Adrenal gland (tissue), 12 donors: ENCODE results near the gene TBL1XR1. TPM values are rescaled to one million over a fixed set of nuclear protein-coding genes. Genes with fewer than 3 reads are reported as not detected.
A peak's percentile ranks its signal among the peaks of the same experiment; 100 is the strongest.

ENCODE experiments used
- DNase-seq, 7 donors: peaks; one replicate each; pipeline ENCODE4 v3.0.0-alpha.2; 2019 to 2020
- H3K27ac ChIP-seq, 5 donors: fragments of 200-600 bp; sonication (generic) in 4 of 5; 1 replicate in 3 of 5; 2 replicates in 2 of 5; pipeline versions ENCODE4 v1.5.1 to v1.8.0; 2016 to 2020; ENCODE audit warnings: mild to moderate bottlenecking in 1 of 5
- H3K27me3 ChIP-seq: fragments of 200-600 bp; 2 replicates; pipeline ENCODE4 v1.8.0; 2021
- H3K36me3 ChIP-seq, 2 donors: fragments of 200-600 bp; replicated peaks in 1 of 2; 1 replicate in 1 of 2; 2 replicates in 1 of 2; pipeline versions ENCODE4 v1.5.1 to v1.8.0; 2018 to 2022
- H3K4me1 ChIP-seq, 2 donors: fragments of 200-600 bp; replicated peaks in 1 of 2; 1 replicate in 1 of 2; 2 replicates in 1 of 2; pipeline versions ENCODE4 v1.5.1 to v1.8.0; 2018 to 2021
- H3K4me3 ChIP-seq, 4 donors: fragments of 200-600 bp; sonication (generic) in 3 of 4; one replicate each; pipeline ENCODE4 v1.5.1; 2016 to 2018
- H3K9me3 ChIP-seq, 3 donors: fragments of 200-600 bp; sonication (generic) in 1 of 3; replicated peaks in 1 of 3; 1 replicate in 2 of 3; 2 replicates in 1 of 3; pipeline versions ENCODE4 v1.5.1 to v1.8.0; 2016 to 2021
- CTCF ChIP-seq, 6 experiments: fragments of 450-650 bp in 4 of 6; fragments of 200-600 bp in 2 of 6; sonication (generic) in 1 of 6; IDR thresholded peaks; 1 replicate in 5 of 6; 2 replicates in 1 of 6; pipeline versions ENCODE4 v1.5.1 to v1.8.0; 2016 to 2021; ENCODE audit warnings: antibody characterized with exemption in 6 of 6, mild to moderate bottlenecking in 2 of 6, moderate library complexity in 1 of 6
- POLR2A ChIP-seq, 2 donors: fragments of 450-650 bp; IDR thresholded peaks; one replicate each; pipeline ENCODE4 v1.6.1; 2017; ENCODE audit warnings: antibody characterized with exemption in 2 of 2, mild to moderate bottlenecking in 2 of 2, moderate library complexity in 1 of 2
- WGBS, 4 donors: extraction: QIAGEN DNeasy Blood & Tissue Kit in 2 of 4; methylation state at CpG; one replicate each; pipeline versions ENCODE4 v1.1.5 to v1.1.7; 2013 to 2017; 5-methylcytosine and 5-hydroxymethylcytosine counted together
- intact Hi-C, 2 donors: fragments of 100-400 bp; cut with DNase I; formaldehyde crosslinking; loops; one replicate each; pipeline versions ENCODE4 v1.14.1 to v1.15.0; 2022 to 2023
- polyA plus RNA-seq, 3 donors: library from polyadenylated mRNA; stranded (reverse); fragments of 200-250 nt in 2 of 3; fragments of 350-450 nt in 1 of 3; fragmentation: Illumina TruSeq in 1 of 3; extraction: RNeasy Lipid Tissue Mini Kit (QIAGEN cat#74804) in 1 of 3; gene quantifications; one replicate each; pipeline ENCODE4 v1.2.3, GENCODE V29; 2013 to 2014
- total RNA-seq, 9 donors: library from RNA; depleted of rRNA in 4 of 9; stranded (reverse); fragments of >200 nt in 4 of 9; fragments of 120-200 nt in 1 of 9; fragmentation: NEBNext Ultra II Directional in 1 of 9; extraction: Animal tissue kit (Norgen Biotek cat#: 25700) in 1 of 9; gene quantifications; one replicate each; pipeline versions ENCODE4 v1.1.0 to v1.2.4, GENCODE V29; 2013 to 2023
- donor health status: healthy with polysubstance abuse.
- donor health status: Bipolar disorder and iron deficiency.
- donor health status: DM: yes; HTN: yes; CAD: no.
- donor health status: DM: no; HTN: no; CAD: no.
- donor health status: DM: no; HTN: no; CAD: no.
- donor health status: DM: yes; HTN: yes; CAD: no.

The TBL1XR1 gene
- total and polyA plus RNA-seq, 12 donors, result 17.5 to 258 (median 93.6) TPM

GRCh38 chr3:177238686-177239216 is 41.5 kb upstream of the TBL1XR1 start:
- no peak overlapping the region for H3K27ac ChIP-seq
- intact Hi-C loops, result no loop called here
- 84 to 88% (median 86%) methylated on average over 2 of the region's 2 CpGs for WGBS, 4 donors
- TF ChIP-seq POLR2A (IDR thresholded peaks at IDR 0.05) (no peak), CTCF (IDR thresholded peaks at IDR 0.05) (no peak)
- H3K4me1 ChIP-seq, result no peaks in the 10 kb centered on the region
- H3K27me3 ChIP-seq, result no peaks in the 10 kb centered on the region
- no peak overlapping the region for H3K4me3 ChIP-seq
- H3K9me3 ChIP-seq, result no peaks in the 10 kb centered on the region
- DNase-seq, result no peak
- no peaks in the 10 kb centered on the region for H3K36me3 ChIP-seq

GRCh38 chr3:177237206-177237605 is 39.9 kb upstream of the TBL1XR1 start:
- Histone ChIP-seq H3K9me3 (no peaks in the 10 kb centered on the region), H3K27me3 (no peaks in the 10 kb centered on the region), H3K36me3 (no peaks in the 10 kb centered on the region), H3K4me3 (no peak overlapping the region), H3K27ac (no peak overlapping the region), H3K4me1 (no peaks in the 10 kb centered on the region)
- peak in 3 of 7 donors; percentile 21 to 25 (median 23) for DNase-seq
- intact Hi-C loops, result no loop called here
- 71 to 82% (median 76%) methylated on average over 4 of the region's 4 CpGs for WGBS, 4 donors
- TF ChIP-seq POLR2A (IDR thresholded peaks at IDR 0.05), result no peak
- no peak for TF ChIP-seq CTCF (IDR thresholded peaks at IDR 0.05)

GRCh38 chr3:177236704-177237103 is 39.4 kb upstream of the TBL1XR1 start:
- no peaks in the 10 kb centered on the region for H3K27me3 ChIP-seq
- WGBS, 4 donors, result 89 to 95% (median 91%) methylated on average over 2 of the region's 2 CpGs
- H3K4me1 ChIP-seq, result no peaks in the 10 kb centered on the region
- no peaks in the 10 kb centered on the region for H3K9me3 ChIP-seq
- TF ChIP-seq POLR2A (IDR thresholded peaks at IDR 0.05) (no peak), CTCF (IDR thresholded peaks at IDR 0.05) (no peak)
- no peak for DNase-seq
- intact Hi-C loops, result no loop called here
- H3K4me3 ChIP-seq, result no peak overlapping the region
- H3K27ac ChIP-seq, result no peak overlapping the region
- H3K36me3 ChIP-seq, result no peaks in the 10 kb centered on the region

- no peak overlapping the region for H3K4me3 ChIP-seq
- no peaks in the 10 kb centered on the region for H3K27me3 ChIP-seq
- no peaks in the 10 kb centered on the region for H3K36me3 ChIP-seq
- no peaks in the 10 kb centered on the region for H3K4me1 ChIP-seq
- intact Hi-C loops, result no loop called here
- no peak overlapping the region for H3K27ac ChIP-seq
- no peak for DNase-seq
- TF ChIP-seq POLR2A (IDR thresholded peaks at IDR 0.05) (no peak), CTCF (IDR thresholded peaks at IDR 0.05) (no peak)
- WGBS, 4 donors, result 84 to 94% (median 87%) methylated on average over 2 of the region's 2 CpGs
- H3K9me3 ChIP-seq, result no peaks in the 10 kb centered on the region
These were observed 36.8 kb upstream of the TBL1XR1 start for GRCh38 chr3:177234121-177234520.
